K562 (cell line): ENCODE data around the gene CLDND2. TPM values are rescaled to one million over a fixed set of nuclear protein-coding genes. Genes with fewer than 3 reads are reported as not detected.

Experiments used
- ATF3 ChIP-seq, 2 experiments: fragments of 450-650 bp in 1 of 2; sonication (generic) in 1 of 2; formaldehyde crosslinking in 1 of 2; IDR thresholded peaks in 1 of 2; conservative IDR thresholded peaks in 1 of 2; 2 replicates each; pipeline versions ENCODE4 v1.6.1 to v1.8.1; 2016 to 2023; ENCODE audit warnings: mild to moderate bottlenecking in 2 of 2, moderate library complexity in 2 of 2, inconsistent platforms in 1 of 2, missing genetic modification reagents in 1 of 2
- ATF6 ChIP-seq: sonication (generic); formaldehyde crosslinking; IDR thresholded peaks from 2 replicates; pipeline ENCODE4 v1.4.0; 2020; ENCODE audit warnings: mild to moderate bottlenecking, missing genetic modification reagents
- ELF2 ChIP-seq: fragments of 250-450 bp; sonication (Bioruptor Pico); IDR thresholded peaks from 2 replicates; pipeline ENCODE4 v1.5.0; 2021; ENCODE audit warnings: mild to moderate bottlenecking
- FOXP1 ChIP-seq: sonication (generic); formaldehyde crosslinking; IDR thresholded peaks from 2 replicates; pipeline ENCODE4 v1.8.0; 2022; ENCODE audit warnings: mild to moderate bottlenecking, missing genetic modification reagents
- JUN ChIP-seq, 2 experiments: sonication (generic) in 1 of 2; formaldehyde crosslinking in 1 of 2; IDR thresholded peaks; 2 replicates each; pipeline versions ENCODE4 v1.6.1 to v1.8.0; 2012 to 2022; ENCODE audit warnings: borderline replicate concordance in 2 of 2, mild to moderate bottlenecking in 2 of 2, improper control_type of control experiment in 1 of 2, low read depth in 1 of 2, low read length in 1 of 2, missing genetic modification reagents in 1 of 2
- MLLT1 ChIP-seq, 2 experiments: fragments of 450-650 bp; IDR thresholded peaks; 2 replicates each; pipeline ENCODE4 v1.6.1; 2016
- NFRKB ChIP-seq: fragments of 450-650 bp; IDR thresholded peaks from 2 replicates; pipeline ENCODE4 v1.6.1; 2016; ENCODE audit warnings: low read depth
- POLR2H ChIP-seq: IDR thresholded peaks from 2 replicates; pipeline ENCODE4 v1.6.1; 2016; ENCODE audit warnings: missing genetic modification characterization, low read depth, mild to moderate bottlenecking, control low read depth, missing compliant biosample characterization, moderate library complexity
- STAT5B ChIP-seq: fragments of 250-450 bp; sonication (Bioruptor Pico); IDR thresholded peaks from 2 replicates; pipeline ENCODE4 v1.8.0; 2021; ENCODE audit warnings: mild to moderate bottlenecking, inconsistent platforms
- ZFP36 ChIP-seq: fragments of 150-350 bp; IDR thresholded peaks from 2 replicates; pipeline ENCODE4 v1.6.1; 2018; ENCODE audit warnings: low read length, low read depth; ENCODE audit not compliant: partially characterized antibody
- ZNF197 ChIP-seq: fragments of 200-800 bp; sonication (Bioruptor generic); IDR thresholded peaks from 2 replicates; pipeline ENCODE4 v1.6.1; 2016; ENCODE audit warnings: low read depth, missing genetic modification characterization, missing compliant biosample characterization
- ZNF318 ChIP-seq, 2 experiments: fragments of 450-650 bp; IDR thresholded peaks; 2 replicates each; pipeline ENCODE4 v1.6.1; 2016; ENCODE audit warnings: mild to moderate bottlenecking in 2 of 2, borderline replicate concordance in 1 of 2, low read depth in 1 of 2, moderate library complexity in 1 of 2
- polyA plus RNA-seq, 8 experiments: library from polyadenylated mRNA; depleted of rRNA in 4 of 8; stranded (reverse) in 5 of 8; unstranded in 3 of 8; fragments of >200 nt; fragmentation: Nextera tagmentation in 2 of 8; fragmentation: Illumina TruSeq in 1 of 8; extraction: Ambion mirVana in 2 of 8; extraction: Trizol in 1 of 8; gene quantifications; 2 replicates each; pipeline versions ENCODE4 v1.2.1 to v1.2.3, GENCODE V29; 2011 to 2014; ENCODE audit warnings: inconsistent platforms in 1 of 8, missing spikeins in 1 of 8
- total RNA-seq, 7 experiments: library from RNA; depleted of rRNA in 6 of 7; stranded (reverse); fragments of >200 nt in 6 of 7; fragmentation: Illumina TruSeq in 2 of 7; extraction: Trizol in 2 of 7; gene quantifications; 2 replicates each; pipeline versions ENCODE4 v1.2.1 to v1.2.3, GENCODE V29; 2011 to 2021; ENCODE audit warnings: low replicate concordance in 1 of 7

Gene CLDND2
- total and polyA plus RNA-seq, 9 of the 15 experiments (the other 6 are each of a cell fraction or from before 2014, with no cell fraction given) = 0.45 to 4.0 (median 1.2) TPM; not detected in 3

- TF ChIP-seq ELF2 (no peak), ATF6 (CRISPR knock-in tag) (no peak), FOXP1 (CRISPR knock-in tag) (no peak), NFRKB (no peak), STAT5B (CRISPR knock-in tag) (no peak), ZNF318 (IDR thresholded peaks at IDR 0.05; ENCODE audit: borderline replicate concordance in 1 of 2, low read depth in 1 of 2) (no peak), ZFP36 (peak; percentile 46), JUN (IDR thresholded peaks at IDR 0.05; ENCODE audit: borderline replicate concordance, low read depth, low read length) (no peak), JUN (CRISPR knock-in tag; IDR thresholded peaks at IDR 0.05; ENCODE audit: borderline replicate concordance) (no peak), ZNF197 (CRISPR knock-in tag) (no peak), POLR2H (tag) (no peak), MLLT1 (IDR thresholded peaks at IDR 0.05) (no peak), ATF3 (IDR thresholded peaks at IDR 0.05) (peak; percentile 47; the same call in 1 of the 2 replicates), ATF3 (CRISPR knock-in tag; conservative IDR thresholded peaks at IDR 0.05) (no peak)
Measured at GRCh38 chr19:51417107-51417809, 48.5 kb upstream of the CLDND2 start, which contains the start of gene SIGLEC10 (continued).
